WTC11 (cell line): ENCODE measurements around the gene ALPK1. TPM values are rescaled to one million over a fixed set of nuclear protein-coding genes. Genes with fewer than 3 reads are reported as not detected.
A peak's percentile ranks its signal among the peaks of the same experiment; 100 is the strongest.

Experiments used
- ATAC-seq: fragments of 200-7000 bp; cut with Tn5 transposase; 2 replicates; pipeline ENCODE4 v1.10.0; 2021; ENCODE audit warnings: mild to moderate bottlenecking, moderate library complexity
- CTCF ChIA-PET: fragments of 300-600 bp; sonication (Branson Sonifier 250); formaldehyde crosslinking; loops from one replicate; lab custom pipeline; 2021; ENCODE audit warnings: antibody characterized with exemption; lab: Charles Lee
- POLR2A ChIA-PET: fragments of 350-600 bp; sonication (Branson Sonifier 250); formaldehyde crosslinking; loops from one replicate; lab custom pipeline; 2021; ENCODE audit warnings: antibody characterized with exemption; lab: Charles Lee
- DNase-seq: peaks from one replicate; pipeline ENCODE4 v3.0.0; 2021; ENCODE audit warnings: low spot score
- H3K27ac Mint-ChIP-seq: 2 replicates; pipeline ENCODE4 v1.8.0; 2021; ENCODE audit warnings: mixed read lengths
- H3K27me3 Mint-ChIP-seq: 2 replicates; pipeline ENCODE4 v1.8.0; 2021; ENCODE audit warnings: low read depth, mild to moderate bottlenecking, moderate library complexity, mixed read lengths
- H3K36me3 Mint-ChIP-seq: 2 replicates; pipeline ENCODE4 v1.8.0; 2021; ENCODE audit warnings: mixed read lengths
- H3K4me1 Mint-ChIP-seq: 2 replicates; pipeline ENCODE4 v1.8.0; 2022; ENCODE audit warnings: mixed read lengths
- H3K4me3 Mint-ChIP-seq: 2 replicates; pipeline ENCODE4 v1.8.0; 2021; ENCODE audit warnings: mild to moderate bottlenecking, moderate library complexity, mixed read lengths
- H3K9me3 Mint-ChIP-seq: 2 replicates; pipeline ENCODE4 v1.8.0; 2021; ENCODE audit warnings: mixed read lengths
- CBFB ChIP-seq: sonication (generic); formaldehyde crosslinking; IDR thresholded peaks from 2 replicates; pipeline ENCODE4 v1.8.1; 2022; ENCODE audit warnings: mild to moderate bottlenecking, low read depth, missing genetic modification reagents
- CREM ChIP-seq: sonication (generic); formaldehyde crosslinking; IDR thresholded peaks from 2 replicates; pipeline ENCODE4 v1.8.1; 2022; ENCODE audit warnings: mild to moderate bottlenecking, missing genetic modification reagents, moderate library complexity
- EMX1 ChIP-seq: fragments of 250-450 bp; sonication (Bioruptor Pico); IDR thresholded peaks from 2 replicates; pipeline ENCODE4 v1.8.0; 2021; ENCODE audit warnings: mild to moderate bottlenecking
- HMGA2 ChIP-seq: fragments of 250-450 bp; sonication (Bioruptor Pico); IDR thresholded peaks from 2 replicates; pipeline ENCODE4 v1.4.0; 2021; ENCODE audit warnings: mild to moderate bottlenecking, moderate library complexity
- NR1H2 ChIP-seq: sonication (generic); formaldehyde crosslinking; IDR thresholded peaks from 2 replicates; pipeline ENCODE4 v1.9.0; 2021; ENCODE audit warnings: mild to moderate bottlenecking, moderate library complexity, missing genetic modification reagents
- PRRX2 ChIP-seq: fragments of 250-450 bp; sonication (Bioruptor Pico); IDR thresholded peaks from 2 replicates; pipeline ENCODE4 v1.8.0; 2021; ENCODE audit warnings: mild to moderate bottlenecking
- SOX15 ChIP-seq: fragments of 250-450 bp; sonication (Bioruptor Pico); IDR thresholded peaks from 2 replicates; pipeline ENCODE4 v1.9.0; 2021; ENCODE audit warnings: mild to moderate bottlenecking
- ZNF532 ChIP-seq: fragments of 250-450 bp; sonication (Bioruptor Pico); IDR thresholded peaks from 2 replicates; pipeline ENCODE4 v1.9.0; 2021; ENCODE audit warnings: mild to moderate bottlenecking, borderline replicate concordance
- total RNA-seq: library from RNA; stranded (reverse); gene quantifications from 3 replicates; pipeline ENCODE4 v1.2.3, GENCODE V29; 2021
- TF ChIP-seq, protein P1 (sequence below): fragments of 250-450 bp; sonication (Bioruptor Pico); IDR thresholded peaks from 2 replicates; pipeline ENCODE4 v1.9.0; 2021; ENCODE audit warnings: mild to moderate bottlenecking
- TF ChIP-seq, protein P2 (sequence below): sonication (generic); formaldehyde crosslinking; IDR thresholded peaks from 2 replicates; pipeline ENCODE4 v1.8.1; 2023; ENCODE audit warnings: mild to moderate bottlenecking, moderate library complexity, missing genetic modification reagents
- TF ChIP-seq, protein P3 (sequence below): sonication (generic); formaldehyde crosslinking; IDR thresholded peaks from 2 replicates; pipeline ENCODE4 v1.8.0; 2023; ENCODE audit warnings: missing genetic modification reagents, mild to moderate bottlenecking, borderline replicate concordance
- TF ChIP-seq, protein P4 (sequence below): sonication (generic); formaldehyde crosslinking; IDR thresholded peaks from 2 replicates; pipeline ENCODE4 v1.8.0; 2023; ENCODE audit warnings: missing genetic modification reagents
- TF ChIP-seq, protein P5 (sequence below): sonication (generic); formaldehyde crosslinking; IDR thresholded peaks from 2 replicates; pipeline ENCODE4 v1.8.1; 2023; ENCODE audit warnings: mild to moderate bottlenecking, missing genetic modification reagents, moderate library complexity
- TF ChIP-seq, protein P6 (sequence below): sonication (generic); formaldehyde crosslinking; conservative IDR thresholded peaks from 2 replicates; pipeline ENCODE4 v1.8.1; 2022; ENCODE audit warnings: mild to moderate bottlenecking, missing genetic modification reagents

The ALPK1 gene
- total RNA-seq, 1 experiment from 2014 or later, result 0.50 TPM

DNA sequence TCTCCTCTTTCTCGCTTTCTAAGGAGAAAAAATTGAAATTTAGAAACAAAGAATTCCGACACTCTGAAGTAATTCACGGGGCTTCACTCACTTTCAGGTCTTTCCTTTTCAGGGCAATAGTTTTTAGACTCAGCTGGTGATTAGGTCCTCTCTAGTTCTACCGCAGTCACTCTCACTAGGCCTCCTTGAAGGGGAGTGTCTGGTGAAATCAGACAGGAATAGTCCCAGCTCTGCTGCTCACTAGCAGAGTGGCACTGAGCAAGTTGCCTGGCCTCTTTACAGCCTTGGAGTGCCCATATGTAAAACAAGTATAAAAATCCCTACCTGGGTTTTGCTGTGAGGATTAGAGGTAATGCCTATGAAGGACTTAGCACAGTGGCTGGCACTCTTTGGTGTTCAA, 154.7 kb downstream of the ALPK1 start:
- ChIA-PET CTCF (interaction anchor here (1.2 kb wide), 1 partner anchor 65 kb away, joined by 3 read pairs; the partner anchor contains the start of gene NEUROG2), POLR2A (no interaction called here)
- no peaks in the 10 kb centered on the region for H3K36me3 Mint-ChIP-seq
- H3K4me1 Mint-ChIP-seq, result peaks cover 28% of the 10 kb centered on the region
- H3K27ac Mint-ChIP-seq, result no peak overlapping the region
- H3K9me3 Mint-ChIP-seq, result peaks cover 11% of the 10 kb centered on the region
- ATAC-seq (peak; percentile 60), DNase-seq (no peak)
- TF ChIP-seq EMX1, result no peak
- TF ChIP-seq, protein P1, sequence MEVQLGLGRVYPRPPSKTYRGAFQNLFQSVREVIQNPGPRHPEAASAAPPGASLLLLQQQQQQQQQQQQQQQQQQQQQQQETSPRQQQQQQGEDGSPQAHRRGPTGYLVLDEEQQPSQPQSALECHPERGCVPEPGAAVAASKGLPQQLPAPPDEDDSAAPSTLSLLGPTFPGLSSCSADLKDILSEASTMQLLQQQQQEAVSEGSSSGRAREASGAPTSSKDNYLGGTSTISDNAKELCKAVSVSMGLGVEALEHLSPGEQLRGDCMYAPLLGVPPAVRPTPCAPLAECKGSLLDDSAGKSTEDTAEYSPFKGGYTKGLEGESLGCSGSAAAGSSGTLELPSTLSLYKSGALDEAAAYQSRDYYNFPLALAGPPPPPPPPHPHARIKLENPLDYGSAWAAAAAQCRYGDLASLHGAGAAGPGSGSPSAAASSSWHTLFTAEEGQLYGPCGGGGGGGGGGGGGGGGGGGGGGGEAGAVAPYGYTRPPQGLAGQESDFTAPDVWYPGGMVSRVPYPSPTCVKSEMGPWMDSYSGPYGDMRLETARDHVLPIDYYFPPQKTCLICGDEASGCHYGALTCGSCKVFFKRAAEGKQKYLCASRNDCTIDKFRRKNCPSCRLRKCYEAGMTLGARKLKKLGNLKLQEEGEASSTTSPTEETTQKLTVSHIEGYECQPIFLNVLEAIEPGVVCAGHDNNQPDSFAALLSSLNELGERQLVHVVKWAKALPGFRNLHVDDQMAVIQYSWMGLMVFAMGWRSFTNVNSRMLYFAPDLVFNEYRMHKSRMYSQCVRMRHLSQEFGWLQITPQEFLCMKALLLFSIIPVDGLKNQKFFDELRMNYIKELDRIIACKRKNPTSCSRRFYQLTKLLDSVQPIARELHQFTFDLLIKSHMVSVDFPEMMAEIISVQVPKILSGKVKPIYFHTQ, result no peak
- TF ChIP-seq, protein P2, sequence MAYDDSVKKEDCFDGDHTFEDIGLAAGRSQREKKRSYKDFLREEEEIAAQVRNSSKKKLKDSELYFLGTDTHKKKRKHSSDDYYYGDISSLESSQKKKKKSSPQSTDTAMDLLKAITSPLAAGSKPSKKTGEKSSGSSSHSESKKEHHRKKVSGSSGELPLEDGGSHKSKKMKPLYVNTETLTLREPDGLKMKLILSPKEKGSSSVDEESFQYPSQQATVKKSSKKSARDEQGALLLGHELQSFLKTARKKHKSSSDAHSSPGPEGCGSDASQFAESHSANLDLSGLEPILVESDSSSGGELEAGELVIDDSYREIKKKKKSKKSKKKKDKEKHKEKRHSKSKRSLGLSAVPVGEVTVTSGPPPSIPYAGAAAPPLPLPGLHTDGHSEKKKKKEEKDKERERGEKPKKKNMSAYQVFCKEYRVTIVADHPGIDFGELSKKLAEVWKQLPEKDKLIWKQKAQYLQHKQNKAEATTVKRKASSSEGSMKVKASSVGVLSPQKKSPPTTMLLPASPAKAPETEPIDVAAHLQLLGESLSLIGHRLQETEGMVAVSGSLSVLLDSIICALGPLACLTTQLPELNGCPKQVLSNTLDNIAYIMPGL (CRISPR knock-in tag), result no peak
- TF ChIP-seq, protein P3, sequence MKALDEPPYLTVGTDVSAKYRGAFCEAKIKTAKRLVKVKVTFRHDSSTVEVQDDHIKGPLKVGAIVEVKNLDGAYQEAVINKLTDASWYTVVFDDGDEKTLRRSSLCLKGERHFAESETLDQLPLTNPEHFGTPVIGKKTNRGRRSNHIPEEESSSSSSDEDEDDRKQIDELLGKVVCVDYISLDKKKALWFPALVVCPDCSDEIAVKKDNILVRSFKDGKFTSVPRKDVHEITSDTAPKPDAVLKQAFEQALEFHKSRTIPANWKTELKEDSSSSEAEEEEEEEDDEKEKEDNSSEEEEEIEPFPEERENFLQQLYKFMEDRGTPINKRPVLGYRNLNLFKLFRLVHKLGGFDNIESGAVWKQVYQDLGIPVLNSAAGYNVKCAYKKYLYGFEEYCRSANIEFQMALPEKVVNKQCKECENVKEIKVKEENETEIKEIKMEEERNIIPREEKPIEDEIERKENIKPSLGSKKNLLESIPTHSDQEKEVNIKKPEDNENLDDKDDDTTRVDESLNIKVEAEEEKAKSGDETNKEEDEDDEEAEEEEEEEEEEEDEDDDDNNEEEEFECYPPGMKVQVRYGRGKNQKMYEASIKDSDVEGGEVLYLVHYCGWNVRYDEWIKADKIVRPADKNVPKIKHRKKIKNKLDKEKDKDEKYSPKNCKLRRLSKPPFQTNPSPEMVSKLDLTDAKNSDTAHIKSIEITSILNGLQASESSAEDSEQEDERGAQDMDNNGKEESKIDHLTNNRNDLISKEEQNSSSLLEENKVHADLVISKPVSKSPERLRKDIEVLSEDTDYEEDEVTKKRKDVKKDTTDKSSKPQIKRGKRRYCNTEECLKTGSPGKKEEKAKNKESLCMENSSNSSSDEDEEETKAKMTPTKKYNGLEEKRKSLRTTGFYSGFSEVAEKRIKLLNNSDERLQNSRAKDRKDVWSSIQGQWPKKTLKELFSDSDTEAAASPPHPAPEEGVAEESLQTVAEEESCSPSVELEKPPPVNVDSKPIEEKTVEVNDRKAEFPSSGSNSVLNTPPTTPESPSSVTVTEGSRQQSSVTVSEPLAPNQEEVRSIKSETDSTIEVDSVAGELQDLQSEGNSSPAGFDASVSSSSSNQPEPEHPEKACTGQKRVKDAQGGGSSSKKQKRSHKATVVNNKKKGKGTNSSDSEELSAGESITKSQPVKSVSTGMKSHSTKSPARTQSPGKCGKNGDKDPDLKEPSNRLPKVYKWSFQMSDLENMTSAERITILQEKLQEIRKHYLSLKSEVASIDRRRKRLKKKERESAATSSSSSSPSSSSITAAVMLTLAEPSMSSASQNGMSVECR (CRISPR knock-in tag), result no peak
- TF ChIP-seq, protein P4, sequence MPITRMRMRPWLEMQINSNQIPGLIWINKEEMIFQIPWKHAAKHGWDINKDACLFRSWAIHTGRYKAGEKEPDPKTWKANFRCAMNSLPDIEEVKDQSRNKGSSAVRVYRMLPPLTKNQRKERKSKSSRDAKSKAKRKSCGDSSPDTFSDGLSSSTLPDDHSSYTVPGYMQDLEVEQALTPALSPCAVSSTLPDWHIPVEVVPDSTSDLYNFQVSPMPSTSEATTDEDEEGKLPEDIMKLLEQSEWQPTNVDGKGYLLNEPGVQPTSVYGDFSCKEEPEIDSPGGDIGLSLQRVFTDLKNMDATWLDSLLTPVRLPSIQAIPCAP (CRISPR knock-in tag), result no peak
- no peak for TF ChIP-seq CREM (CRISPR knock-in tag)
- no peak for TF ChIP-seq ZNF532 (CRISPR knock-in tag)
- TF ChIP-seq SOX15, result no peak
- TF ChIP-seq CBFB (CRISPR knock-in tag), result no peak
- no peak for TF ChIP-seq NR1H2 (CRISPR knock-in tag)
- TF ChIP-seq, protein P5, sequence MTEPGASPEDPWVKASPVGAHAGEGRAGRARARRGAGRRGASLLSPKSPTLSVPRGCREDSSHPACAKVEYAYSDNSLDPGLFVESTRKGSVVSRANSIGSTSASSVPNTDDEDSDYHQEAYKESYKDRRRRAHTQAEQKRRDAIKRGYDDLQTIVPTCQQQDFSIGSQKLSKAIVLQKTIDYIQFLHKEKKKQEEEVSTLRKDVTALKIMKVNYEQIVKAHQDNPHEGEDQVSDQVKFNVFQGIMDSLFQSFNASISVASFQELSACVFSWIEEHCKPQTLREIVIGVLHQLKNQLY (CRISPR knock-in tag), result no peak
- TF ChIP-seq, protein P6, sequence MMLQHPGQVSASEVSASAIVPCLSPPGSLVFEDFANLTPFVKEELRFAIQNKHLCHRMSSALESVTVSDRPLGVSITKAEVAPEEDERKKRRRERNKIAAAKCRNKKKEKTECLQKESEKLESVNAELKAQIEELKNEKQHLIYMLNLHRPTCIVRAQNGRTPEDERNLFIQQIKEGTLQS, result no peak
- no peak for TF ChIP-seq PRRX2
- no peak for TF ChIP-seq HMGA2
- H3K4me3 Mint-ChIP-seq, result no peak overlapping the region
- H3K27me3 Mint-ChIP-seq, result no peaks in the 10 kb centered on the region; the same call in 1 of the 2 replicates
